ENCODE measurements around the gene SREK1IP1. TPM values are rescaled to one million over a fixed set of nuclear protein-coding genes. Genes with fewer than 3 reads are reported as not detected.

The SREK1IP1 gene
- total and polyA plus RNA-seq, 10 of the 15 experiments (the other 5 are each of a cell fraction or from before 2014, with no cell fraction given) = 9.1 to 60.3 (median 26.9) TPM

DNA sequence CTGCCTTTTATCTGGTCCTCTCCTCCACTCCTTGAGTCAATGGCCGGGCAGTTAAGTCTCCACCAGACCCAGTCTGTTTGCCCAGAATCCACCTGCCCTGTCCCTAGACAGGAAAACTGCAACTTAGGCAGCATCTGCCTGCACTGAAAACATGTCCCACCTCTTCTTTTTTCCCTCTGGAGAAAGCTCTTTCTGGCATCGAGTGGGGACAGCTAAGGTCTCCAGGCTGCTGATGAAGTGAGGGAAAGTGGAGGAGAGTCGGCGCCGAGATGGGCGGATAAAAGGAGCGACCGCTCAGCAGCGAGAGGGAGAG is 78.4 kb downstream of the SREK1IP1 start:
- Histone ChIP-seq H3K4me3 (no peak overlapping the region), H3K9ac (ENCODE audit: control insufficient read depth, insufficient read depth, low read length) (no peak overlapping the region), H4K20me1 (ENCODE audit: control insufficient read depth, insufficient read depth) (no peaks in the 10 kb centered on the region), H3K36me3 (ENCODE audit: control insufficient read depth in 2 of 2, insufficient read depth in 2 of 2, low read length in 1 of 2) (no peaks in the 10 kb centered on the region), H3K27ac (ENCODE audit: control insufficient read depth, insufficient read depth) (no peak overlapping the region), H3K27me3 (replicated peaks in 1 of 2; ENCODE audit: control insufficient read depth in 2 of 2, insufficient read depth in 2 of 2, low read length in 1 of 2) (peaks cover 7 to 11% of the 10 kb centered on the region in 2 experiments), H2AFZ (ENCODE audit: control insufficient read depth, low read depth, low read length) (no peak overlapping the region), H3K9me3 (replicated peaks; ENCODE audit: control insufficient read depth, insufficient read depth, low read length) (no peaks in the 10 kb centered on the region), H3K79me2 (ENCODE audit: control insufficient read depth, insufficient read depth, low read length) (no peaks in the 10 kb centered on the region), H3K4me2 (ENCODE audit: control insufficient read depth, insufficient read depth) (no peak overlapping the region), H3K4me1 (ENCODE audit: control insufficient read depth, insufficient read depth, low read length) (no peaks in the 10 kb centered on the region)
- ChIA-PET POLR2A (no interaction called here), RAD21 (ENCODE audit: unreplicated experiment) (no interaction called here), CTCF (no interaction called here), SMC1A (ENCODE audit: uncharacterized antibody, unreplicated experiment) (no interaction called here)
- ATAC-seq = no peak
- no TSS peak for BruUV-seq (replicated peaks)
- in situ Hi-C loops (cut with MboI) (no loop called here), intact Hi-C loops (cut with micrococcal nuclease; ENCODE audit: unreplicated experiment) (no loop called here)
- no peak for FAIRE-seq
- WGBS (ENCODE audit: insufficient coverage, insufficient replicate concordance, low lambda C conversion rate, missing lambda C conversion rate) = 41% methylated on average over 9 of the region's 9 CpGs
- TF ChIP-seq POLR2AphosphoS2 (IDR thresholded peaks at IDR 0.05; ENCODE audit: low read depth, low read length) (no peak), MYB (IDR thresholded peaks at IDR 0.05; ENCODE audit: borderline replicate concordance, low read depth, low read length) (no peak), NFXL1 (IDR thresholded peaks at IDR 0.05; ENCODE audit: borderline replicate concordance) (no peak), RAD21 (IDR thresholded peaks at IDR 0.05; ENCODE audit: insufficient read depth, low read depth, low read length) (no peak), SIN3A (IDR thresholded peaks at IDR 0.05; ENCODE audit: low read depth, low read length) (no peak), EP300 (IDR thresholded peaks at IDR 0.05; ENCODE audit: borderline replicate concordance in 1 of 2, control insufficient read depth in 1 of 2, low read depth in 2 of 2, low read length in 2 of 2) (no peak), FOXK2 (IDR thresholded peaks at IDR 0.05) (no peak)
- TF ChIP-seq, protein P1, sequence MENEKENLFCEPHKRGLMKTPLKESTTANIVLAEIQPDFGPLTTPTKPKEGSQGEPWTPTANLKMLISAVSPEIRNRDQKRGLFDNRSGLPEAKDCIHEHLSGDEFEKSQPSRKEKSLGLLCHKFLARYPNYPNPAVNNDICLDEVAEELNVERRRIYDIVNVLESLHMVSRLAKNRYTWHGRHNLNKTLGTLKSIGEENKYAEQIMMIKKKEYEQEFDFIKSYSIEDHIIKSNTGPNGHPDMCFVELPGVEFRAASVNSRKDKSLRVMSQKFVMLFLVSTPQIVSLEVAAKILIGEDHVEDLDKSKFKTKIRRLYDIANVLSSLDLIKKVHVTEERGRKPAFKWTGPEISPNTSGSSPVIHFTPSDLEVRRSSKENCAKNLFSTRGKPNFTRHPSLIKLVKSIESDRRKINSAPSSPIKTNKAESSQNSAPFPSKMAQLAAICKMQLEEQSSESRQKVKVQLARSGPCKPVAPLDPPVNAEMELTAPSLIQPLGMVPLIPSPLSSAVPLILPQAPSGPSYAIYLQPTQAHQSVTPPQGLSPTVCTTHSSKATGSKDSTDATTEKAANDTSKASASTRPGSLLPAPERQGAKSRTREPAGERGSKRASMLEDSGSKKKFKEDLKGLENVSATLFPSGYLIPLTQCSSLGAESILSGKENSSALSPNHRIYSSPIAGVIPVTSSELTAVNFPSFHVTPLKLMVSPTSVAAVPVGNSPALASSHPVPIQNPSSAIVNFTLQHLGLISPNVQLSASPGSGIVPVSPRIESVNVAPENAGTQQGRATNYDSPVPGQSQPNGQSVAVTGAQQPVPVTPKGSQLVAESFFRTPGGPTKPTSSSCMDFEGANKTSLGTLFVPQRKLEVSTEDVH (IDR thresholded peaks at IDR 0.05; ENCODE audit: low read depth, partially characterized antibody) = no peak
- no peak for DNase-seq (ENCODE audit: low read depth, low spot score)

Measured in GM12878 (cell line).